Testis (tissue), 3 donors: ENCODE data around the gene ZNF521. TPM values are rescaled to one million over a fixed set of nuclear protein-coding genes. Genes with fewer than 3 reads are reported as not detected.

Experiments used
- DNase-seq: peaks from one replicate; pipeline ENCODE4 v3.0.0-alpha.2; 2019
- H3K27ac ChIP-seq, 2 donors: fragments of 200-600 bp; sonication (generic); one replicate each; pipeline ENCODE4 v1.5.1; 2019
- H3K27me3 ChIP-seq: fragments of 200-600 bp; sonication (generic); one replicate; pipeline ENCODE4 v1.5.1; 2019
- H3K36me3 ChIP-seq: fragments of 200-600 bp; sonication (generic); one replicate; pipeline ENCODE4 v1.5.1; 2017; ENCODE audit warnings: low read depth; ENCODE audit errors: missing control alignments
- H3K4me1 ChIP-seq: fragments of 200-600 bp; sonication (generic); one replicate; pipeline ENCODE4 v1.5.1; 2019
- H3K4me3 ChIP-seq, 2 donors: fragments of 200-600 bp; sonication (generic); one replicate each; pipeline ENCODE4 v1.5.1; 2017 to 2019
- H3K9me3 ChIP-seq: fragments of 200-600 bp; sonication (generic); one replicate; pipeline ENCODE4 v1.5.1; 2017
- CTCF ChIP-seq, 3 experiments: fragments of 450-650 bp in 2 of 3; fragments of 200-600 bp in 1 of 3; sonication (generic) in 1 of 3; IDR thresholded peaks; one replicate each; pipeline ENCODE4 v1.5.1; 2016 to 2019; ENCODE audit warnings: antibody characterized with exemption in 3 of 3, mild to moderate bottlenecking in 2 of 3, moderate library complexity in 1 of 3
- POLR2A ChIP-seq: fragments of 450-650 bp; IDR thresholded peaks from one replicate; pipeline ENCODE4 v1.6.1; 2017; ENCODE audit warnings: antibody characterized with exemption, mild to moderate bottlenecking, moderate library complexity
- WGBS, 2 donors: methylation state at CpG; one replicate each; pipeline ENCODE4 v1.1.5; 2018; 5-methylcytosine and 5-hydroxymethylcytosine counted together
- intact Hi-C: fragments of 100-400 bp; cut with DNase I; formaldehyde crosslinking; loops from one replicate; pipeline ENCODE4 v1.15.1; 2023; ENCODE audit warnings: low total_unique reads
- polyA plus RNA-seq: library from polyadenylated mRNA; stranded (reverse); fragments of 350-450 nt; fragmentation: Illumina TruSeq; extraction: RNeasy Lipid Tissue Mini Kit (QIAGEN cat#74804); gene quantifications from one replicate; pipeline ENCODE4 v1.2.3, GENCODE V29; 2014; ENCODE audit warnings: low read depth, low replicate concordance; ENCODE audit not compliant: insufficient read depth
- total RNA-seq, 2 donors: library from RNA; depleted of rRNA; stranded (reverse); fragments of >200 nt; gene quantifications; one replicate each; pipeline ENCODE4 v1.2.3, GENCODE V29; 2016

ZNF521 gene
- total and polyA plus RNA-seq, 3 donors from 2014 or later = 8.7 to 46.9 (median 34.7) TPM

GRCh38 chr18:25175558-25176517, 176.1 kb downstream of the ZNF521 start:
- no peak for DNase-seq
- intact Hi-C loops = no loop called here
- no peak overlapping the region for H3K27ac ChIP-seq
- no peaks in the 10 kb centered on the region for H3K4me1 ChIP-seq
- no peak overlapping the region for H3K4me3 ChIP-seq
- 82 to 86% methylated on average over 10 of the region's 10 CpGs for WGBS, 2 donors
- H3K27me3 ChIP-seq = no peaks in the 10 kb centered on the region
- no peaks in the 10 kb centered on the region for H3K9me3 ChIP-seq
- no peaks in the 10 kb centered on the region for H3K36me3 ChIP-seq
- TF ChIP-seq CTCF (IDR thresholded peaks at IDR 0.05) (no peak), POLR2A (no peak)

GRCh38 chr18:25174324-25174723, 177.6 kb downstream of the ZNF521 start:
- Histone ChIP-seq H3K27ac (no peak overlapping the region), H3K4me1 (no peaks in the 10 kb centered on the region), H3K27me3 (no peaks in the 10 kb centered on the region), H3K4me3 (no peak overlapping the region), H3K36me3 (no peaks in the 10 kb centered on the region), H3K9me3 (no peaks in the 10 kb centered on the region)
- WGBS, 2 donors = 63 to 79% methylated on average over 7 of the region's 7 CpGs
- no peak for DNase-seq
- no peak for TF ChIP-seq CTCF (IDR thresholded peaks at IDR 0.05)
- no peak for TF ChIP-seq POLR2A
- intact Hi-C loops = no loop called here

- no peak for DNase-seq
- 80 to 85% methylated on average over 3 of the region's 3 CpGs for WGBS, 2 donors
- Histone ChIP-seq H3K27me3 (no peaks in the 10 kb centered on the region), H3K4me1 (no peaks in the 10 kb centered on the region), H3K27ac (no peak overlapping the region), H3K36me3 (no peaks in the 10 kb centered on the region), H3K9me3 (no peaks in the 10 kb centered on the region), H3K4me3 (no peak overlapping the region)
- TF ChIP-seq CTCF (IDR thresholded peaks at IDR 0.05) (no peak), POLR2A (no peak)
- intact Hi-C loops = no loop called here
Observed at GRCh38 chr18:25171334-25171733, 180.6 kb downstream of the ZNF521 start.

- TF ChIP-seq POLR2A = no peak
- no peak for TF ChIP-seq CTCF (IDR thresholded peaks at IDR 0.05)
- Histone ChIP-seq H3K27ac (no peak overlapping the region), H3K4me3 (no peak overlapping the region), H3K27me3 (no peaks in the 10 kb centered on the region), H3K4me1 (no peaks in the 10 kb centered on the region), H3K9me3 (no peaks in the 10 kb centered on the region), H3K36me3 (no peaks in the 10 kb centered on the region)
- intact Hi-C loops = no loop called here
- no peak for DNase-seq
- 93 to 94% methylated on average over 4 of the region's 4 CpGs for WGBS, 2 donors
Observed at GRCh38 chr18:25170402-25170801, 181.6 kb downstream of the ZNF521 start.

- Histone ChIP-seq H3K4me3 (no peak overlapping the region), H3K36me3 (no peaks in the 10 kb centered on the region), H3K4me1 (no peaks in the 10 kb centered on the region), H3K27ac (no peak overlapping the region), H3K9me3 (no peaks in the 10 kb centered on the region), H3K27me3 (no peaks in the 10 kb centered on the region)
- DNase-seq = no peak
- TF ChIP-seq POLR2A = no peak
- intact Hi-C loops = no loop called here
- WGBS, 2 donors = 77 to 90% methylated on average over 1 of the region's 1 CpG
Observed at GRCh38 chr18:25169701-25170100, 182.3 kb downstream of the ZNF521 start.
